GM12891 (cell line): ENCODE data around the gene LGALS4.

Experiments used
- PAX5 ChIP-seq: IDR thresholded peaks from 2 replicates; pipeline ENCODE4 v1.6.1; 2011; ENCODE audit warnings: low read length, moderate library complexity, mild to moderate bottlenecking; ENCODE audit not compliant: insufficient read depth, severe bottlenecking
- POLR2A ChIP-seq: IDR thresholded peaks from 2 replicates; pipeline ENCODE4 v1.6.1; 2011; ENCODE audit warnings: low read depth, low read length, control low read depth
- POLR2AphosphoS5 ChIP-seq: IDR thresholded peaks from 2 replicates; pipeline ENCODE4 v1.6.1; 2011; ENCODE audit warnings: low read depth, low read length, control low read depth
- TAF1 ChIP-seq: IDR thresholded peaks from 2 replicates; pipeline ENCODE4 v1.6.1; 2011; ENCODE audit warnings: low read depth, low read length, control low read depth

DNA sequence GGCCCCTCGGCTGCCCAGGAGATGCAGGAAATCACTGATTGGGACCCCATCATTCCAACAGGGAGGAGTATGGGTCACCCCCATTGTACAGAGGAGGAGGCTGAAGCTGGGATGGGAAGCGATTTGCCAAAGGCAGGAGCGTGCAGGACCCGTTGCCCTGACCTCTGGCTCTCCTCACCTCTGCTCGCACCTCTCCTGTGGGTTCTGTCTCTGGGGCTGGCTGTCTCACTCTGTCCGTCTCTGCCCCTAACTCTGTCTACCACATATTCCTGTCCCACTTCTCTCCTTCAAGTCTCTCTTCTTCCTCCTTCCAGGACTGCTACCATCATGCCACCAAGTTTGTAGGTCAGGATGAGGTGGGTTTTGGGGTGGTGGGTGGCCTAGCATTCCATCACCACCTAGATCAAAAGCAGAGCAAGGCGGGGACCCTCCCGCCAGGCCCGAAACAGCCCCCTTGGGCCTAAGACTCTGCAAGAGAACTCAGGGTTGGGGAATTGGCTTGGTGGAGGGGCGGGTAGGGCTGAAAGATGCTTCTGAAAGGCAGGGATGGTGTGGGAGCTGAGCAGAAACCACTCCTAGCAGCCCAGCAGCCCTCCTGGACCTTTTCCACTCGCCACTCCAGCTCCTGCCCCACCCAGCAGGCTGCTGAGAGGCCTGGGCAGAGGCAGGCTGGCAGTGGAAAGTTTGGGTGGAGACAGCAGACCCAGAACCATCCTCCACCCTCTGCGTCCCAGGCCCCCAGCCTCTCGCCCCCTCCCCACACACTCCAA is 38.4 kb downstream of the LGALS4 start:
- TF ChIP-seq TAF1 (no peak), POLR2A (no peak), PAX5 (no peak), POLR2AphosphoS5 (no peak)
